Activated CD4-positive, alpha-beta T cell treated with anti-CD3 and anti-CD28 coated beads, Interleukin-2, amount 10 ng/mL, durations not matched to agents 7 days and 5 days (primary cell): Measurements from ENCODE around the gene FCSK. TPM values are rescaled to one million over a fixed set of nuclear protein-coding genes. Genes with fewer than 3 reads are reported as not detected.

Experiments used
- CTCF ChIA-PET: fragments of 350-600 bp; sonication (Branson Sonifier 250); formaldehyde crosslinking; loops from one replicate; lab custom pipeline; 2021; ENCODE audit warnings: antibody characterized with exemption; lab: Charles Lee
- POLR2A ChIA-PET: fragments of 350-600 bp; sonication (Branson Sonifier 250); formaldehyde crosslinking; loops from one replicate; lab custom pipeline; 2021; ENCODE audit warnings: antibody characterized with exemption; lab: Charles Lee
- DNase-seq: peaks from one replicate; pipeline ENCODE4 v3.0.0-alpha.2; 2020
- H3K27ac Mint-ChIP-seq: one replicate; pipeline ENCODE4 v1.8.0; 2021; ENCODE audit warnings: mild to moderate bottlenecking, moderate library complexity, mixed read lengths
- H3K27me3 Mint-ChIP-seq: one replicate; pipeline ENCODE4 v1.8.0; 2021; ENCODE audit warnings: mixed read lengths
- H3K36me3 Mint-ChIP-seq: one replicate; pipeline ENCODE4 v1.8.0; 2021; ENCODE audit warnings: low read depth, mixed read lengths
- H3K4me1 Mint-ChIP-seq: one replicate; pipeline ENCODE4 v1.8.0; 2021; ENCODE audit warnings: mixed read lengths
- H3K4me3 Mint-ChIP-seq: one replicate; pipeline ENCODE4 v1.8.0; 2021; ENCODE audit warnings: mild to moderate bottlenecking, moderate library complexity, mixed read lengths
- H3K9me3 Mint-ChIP-seq: one replicate; pipeline ENCODE4 v1.8.0; 2021; ENCODE audit warnings: mixed read lengths
- total RNA-seq, 2 experiments: library from RNA; stranded (reverse); gene quantifications; one replicate each; pipeline ENCODE4 v1.2.3, GENCODE V29; 2021

FCSK gene
- total RNA-seq, 2 experiments from 2014 or later: 16.8 to 18.8 TPM

- ChIA-PET POLR2A (no interaction called here), CTCF (interaction anchor here (0.6 to 1.2 kb wide), 3 partner anchors 28 to 277 kb away, joined by 3 read pairs; no protein-coding TSS in a partner anchor)
- H3K4me3 Mint-ChIP-seq: no peak overlapping the region
- DNase-seq: no peak
- H3K27ac Mint-ChIP-seq: peak overlapping the region; percentile 61
- H3K4me1 Mint-ChIP-seq: peaks cover 21% of the 10 kb centered on the region
- H3K36me3 Mint-ChIP-seq: peaks cover 60% of the 10 kb centered on the region
- no peaks in the 10 kb centered on the region for H3K27me3 Mint-ChIP-seq
- H3K9me3 Mint-ChIP-seq: peaks cover 2% of the 10 kb centered on the region
These were observed 40.4 kb downstream of the FCSK start for GRCh38 chr16:70494777-70495176.

GRCh38 chr16:70495425-70496182 is 41.2 kb downstream of the FCSK start:
- H3K27ac Mint-ChIP-seq: no peak overlapping the region
- no peak for DNase-seq
- H3K36me3 Mint-ChIP-seq: peaks cover 58% of the 10 kb centered on the region
- CTCF ChIA-PET: interaction anchor here (0.6 to 1.2 kb wide), 4 partner anchors 27 to 277 kb away, joined by 3 read pairs; no protein-coding TSS in a partner anchor
- POLR2A ChIA-PET: no interaction called here
- H3K9me3 Mint-ChIP-seq: peaks cover 2% of the 10 kb centered on the region
- H3K27me3 Mint-ChIP-seq: no peaks in the 10 kb centered on the region
- no peak overlapping the region for H3K4me3 Mint-ChIP-seq
- H3K4me1 Mint-ChIP-seq: peaks cover 21% of the 10 kb centered on the region

- no peak for DNase-seq
- ChIA-PET POLR2A (no interaction called here), CTCF (interaction anchor here (0.5 to 1.4 kb wide), 6 partner anchors 25 to 192 kb away, joined by 3 read pairs; no protein-coding TSS in a partner anchor)
- Mint-ChIP-seq H3K36me3 (peaks cover 62% of the 10 kb centered on the region), H3K4me3 (no peak overlapping the region), H3K27ac (no peak overlapping the region), H3K4me1 (peaks cover 21% of the 10 kb centered on the region), H3K27me3 (no peaks in the 10 kb centered on the region), H3K9me3 (peaks cover 2% of the 10 kb centered on the region)
These were observed 42.1 kb downstream of the FCSK start for GRCh38 chr16:70496513-70496912.

DNA sequence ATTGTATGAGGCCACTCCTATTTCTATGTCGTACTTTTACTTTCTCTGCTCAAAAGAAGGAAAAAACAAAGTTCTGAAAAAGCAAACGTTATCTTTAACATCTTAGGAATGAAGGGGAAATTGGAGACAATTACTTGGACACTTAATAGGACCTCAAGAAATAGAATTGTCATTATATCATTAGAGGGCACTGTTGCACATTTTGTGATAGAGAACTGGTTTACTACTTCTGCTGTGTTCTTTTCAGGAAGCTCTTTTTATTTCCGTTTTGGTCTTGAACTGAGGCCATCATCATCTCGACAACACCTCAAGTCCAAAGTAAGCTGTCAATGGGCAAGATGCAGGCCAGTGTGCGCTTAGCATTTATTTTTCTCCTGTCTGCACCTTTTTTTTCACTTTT is 54.4 kb downstream of the FCSK start:
- POLR2A ChIA-PET: interaction anchor here (0.6 to 0.7 kb wide), 2 partner anchors 9 to 17 kb away, joined by 3 to 7 read pairs; no protein-coding TSS in a partner anchor
- Mint-ChIP-seq H3K36me3 (peaks cover 48% of the 10 kb centered on the region), H3K27me3 (no peaks in the 10 kb centered on the region), H3K4me1 (peaks cover 11% of the 10 kb centered on the region), H3K9me3 (no peaks in the 10 kb centered on the region), H3K27ac (peak overlapping the region; percentile 83), H3K4me3 (no peak overlapping the region)
- no peak for DNase-seq
- CTCF ChIA-PET: interaction anchor here (1.0 to 1.8 kb wide), 4 partner anchors 9 to 129 kb away, joined by 3 to 7 read pairs (median 3); no protein-coding TSS in a partner anchor

- Mint-ChIP-seq H3K4me1 (peaks cover 11% of the 10 kb centered on the region), H3K27ac (no peak overlapping the region), H3K36me3 (peaks cover 43% of the 10 kb centered on the region), H3K9me3 (no peaks in the 10 kb centered on the region), H3K4me3 (no peak overlapping the region), H3K27me3 (no peaks in the 10 kb centered on the region)
- POLR2A ChIA-PET: interaction anchor here (0.7 to 1.0 kb wide), 2 partner anchors 13 to 245 kb away, joined by 3 read pairs; no protein-coding TSS in a partner anchor
- DNase-seq: no peak
- CTCF ChIA-PET: interaction anchor here (1.8 kb wide), 1 partner anchor 15 kb away, joined by 7 read pairs; no protein-coding TSS in a partner anchor
These were observed 55.8 kb downstream of the FCSK start for GRCh38 chr16:70510216-70510615.

GRCh38 chr16:70511833-70512232 is 57.4 kb downstream of the FCSK start:
- no peaks in the 10 kb centered on the region for H3K27me3 Mint-ChIP-seq
- H3K36me3 Mint-ChIP-seq: peaks cover 41% of the 10 kb centered on the region
- CTCF ChIA-PET: interaction anchor here (0.6 to 0.7 kb wide), 2 partner anchors 34 to 136 kb away, joined by 3 read pairs; no protein-coding TSS in a partner anchor
- POLR2A ChIA-PET: interaction anchor here (0.7 kb wide), 1 partner anchor 11 kb away, joined by 10 read pairs; the partner anchor contains the start of gene COG4
- no peak overlapping the region for H3K4me3 Mint-ChIP-seq
- H3K4me1 Mint-ChIP-seq: peaks cover 11% of the 10 kb centered on the region
- no peak overlapping the region for H3K27ac Mint-ChIP-seq
- no peaks in the 10 kb centered on the region for H3K9me3 Mint-ChIP-seq
- no peak for DNase-seq

- H3K4me3 Mint-ChIP-seq: no peak overlapping the region
- CTCF ChIA-PET: no interaction called here
- DNase-seq: no peak
- POLR2A ChIA-PET: no interaction called here
- H3K9me3 Mint-ChIP-seq: no peaks in the 10 kb centered on the region
- H3K36me3 Mint-ChIP-seq: peaks cover 40% of the 10 kb centered on the region
- no peaks in the 10 kb centered on the region for H3K27me3 Mint-ChIP-seq
- no peak overlapping the region for H3K27ac Mint-ChIP-seq
- peaks cover 11% of the 10 kb centered on the region for H3K4me1 Mint-ChIP-seq
These were observed 58.1 kb downstream of the FCSK start for GRCh38 chr16:70512456-70512855.

DNA sequence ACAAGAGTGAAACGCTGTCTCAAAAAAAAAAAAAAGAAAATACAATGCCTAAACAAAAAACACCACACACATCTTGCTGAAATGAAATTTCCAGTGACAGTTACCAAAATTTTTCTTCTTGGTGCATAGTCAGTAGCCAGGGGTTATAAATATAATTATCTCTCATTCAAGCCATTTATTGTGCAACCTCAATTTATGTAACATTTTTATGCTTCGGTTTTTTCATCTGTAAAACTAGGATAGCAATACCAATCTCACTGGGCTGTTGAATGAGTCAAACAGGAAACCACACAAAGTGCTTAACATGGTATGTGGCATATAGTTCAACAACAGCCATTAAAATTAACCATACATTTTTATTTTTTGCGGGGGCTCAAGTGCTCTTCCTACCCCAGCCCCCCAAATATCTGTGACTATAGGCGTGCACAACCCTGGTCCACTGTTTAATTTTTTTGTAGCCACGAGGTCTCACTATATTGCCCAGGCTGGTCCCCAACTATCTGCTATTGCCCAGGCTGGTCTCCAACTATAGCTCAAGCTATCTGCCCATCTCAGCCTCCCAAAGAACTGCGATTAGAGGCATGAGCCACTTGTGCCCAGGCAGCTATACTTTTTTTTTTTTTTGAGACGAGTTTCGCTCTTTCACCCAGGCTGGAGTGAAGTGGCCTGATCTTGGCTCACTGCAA is 66.4 kb downstream of the FCSK start:
- CTCF ChIA-PET: interaction anchor here (0.6 to 2.0 kb wide), 4 partner anchors 24 to 38 kb away, joined by 3 to 6 read pairs (median 5); no protein-coding TSS in a partner anchor
- peak; percentile 35 for DNase-seq
- Mint-ChIP-seq H3K27ac (peak overlapping the region; percentile 97), H3K9me3 (no peaks in the 10 kb centered on the region), H3K27me3 (no peaks in the 10 kb centered on the region), H3K36me3 (peaks cover 41% of the 10 kb centered on the region), H3K4me1 (peaks cover 30% of the 10 kb centered on the region), H3K4me3 (peak overlapping the region; percentile 87)
- POLR2A ChIA-PET: interaction anchor here (0.7 kb wide), 1 partner anchor 139 kb away, joined by 3 read pairs; no protein-coding TSS in a partner anchor

DNA sequence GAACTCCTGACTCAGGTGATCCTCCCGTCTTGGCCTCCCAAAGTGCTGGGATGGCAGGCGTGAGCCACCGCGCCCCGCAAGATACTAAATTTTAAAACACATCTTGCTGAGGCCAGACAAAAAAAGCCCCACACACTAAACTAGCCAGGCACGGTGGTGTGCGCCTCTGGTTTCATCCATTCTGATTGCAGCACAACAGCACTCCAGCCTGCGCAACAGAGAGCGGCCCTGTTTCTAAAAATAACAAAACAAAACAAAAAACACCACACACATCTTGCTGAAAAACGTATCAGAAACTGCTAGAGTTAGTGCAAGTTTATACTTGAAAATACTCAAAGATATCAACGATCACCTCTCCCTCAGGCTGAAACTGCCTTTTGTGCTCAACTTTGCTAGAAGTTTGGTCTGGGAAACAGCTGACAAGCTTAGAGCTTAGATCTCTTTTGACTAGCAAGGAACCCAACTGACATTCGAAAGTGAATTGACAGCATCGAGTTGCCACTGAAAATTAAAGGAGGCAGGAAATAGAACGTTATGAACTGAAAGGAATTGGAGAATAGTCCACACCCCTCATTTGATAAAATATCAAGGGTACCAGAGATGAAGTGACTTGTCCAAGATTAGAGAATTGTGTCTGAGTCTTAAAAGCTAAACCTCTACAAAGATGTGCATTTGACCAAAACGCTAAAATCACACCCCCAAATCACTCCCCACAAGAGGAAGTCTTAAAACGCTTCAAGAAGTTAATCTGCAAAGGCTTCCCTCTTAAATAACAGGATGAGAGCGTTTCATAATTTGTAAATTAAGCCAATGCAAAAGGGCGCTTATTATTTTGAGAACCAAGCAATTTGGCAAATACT is 68.1 kb downstream of the FCSK start:
- Mint-ChIP-seq H3K9me3 (no peaks in the 10 kb centered on the region), H3K36me3 (peaks cover 52% of the 10 kb centered on the region), H3K27me3 (no peaks in the 10 kb centered on the region), H3K4me3 (peak overlapping the region; percentile 87), H3K27ac (peak overlapping the region; percentile 97), H3K4me1 (peaks cover 45% of the 10 kb centered on the region)
- CTCF ChIA-PET: interaction anchor here (0.7 to 2.0 kb wide), 8 partner anchors 27 to 777 kb away, joined by 3 to 5 read pairs (median 3); partner anchors contain the start of gene EXOSC6
- peak; percentile 35 for DNase-seq
- POLR2A ChIA-PET: interaction anchor here (0.7 to 2.0 kb wide), 5 partner anchors 12 to 176 kb away, joined by 3 to 7 read pairs (median 4); partner anchors contain the start of gene DDX19A

GRCh38 chr16:70523076-70523742 is 68.8 kb downstream of the FCSK start, which contains the start of gene COG4:
Gene COG4, minus strand, starts transcription at chr16:70523554. Its CDS starts 11 bp downstream, at chr16:70523543.
- Mint-ChIP-seq H3K9me3 (no peaks in the 10 kb centered on the region), H3K27me3 (no peaks in the 10 kb centered on the region), H3K4me1 (peaks cover 47% of the 10 kb centered on the region), H3K36me3 (peaks cover 50% of the 10 kb centered on the region), H3K4me3 (peak within 1 kb of the TSS; percentile 87), H3K27ac (peak within 1 kb of the TSS; percentile 97)
- peak; percentile 94 for DNase-seq
- CTCF ChIA-PET: interaction anchor here (0.7 to 1.2 kb wide), 6 partner anchors 28 to 778 kb away, joined by 3 to 4 read pairs (median 3); partner anchors contain the start of gene EXOSC6
- POLR2A ChIA-PET: interaction anchor here (0.5 to 2.0 kb wide), 7 partner anchors 12 to 176 kb away, joined by 3 to 10 read pairs (median 4); partner anchors contain the start of gene DDX19A
